SKM-1 treated with dmso at 0.1 percent for 144 hours (cell line): Measurements from ENCODE around the gene DBN1.

Experiments used
- DNase-seq: peaks from one replicate; lab custom pipeline; 2025; ENCODE audit not compliant: unreplicated experiment; lab: John Stamatoyannopoulos, UW

Gene DBN1

GRCh38 chr5:177457852-177458681 is 15.4 kb downstream of the DBN1 start:
- DNase-seq: no peak

- peak; percentile 96 for DNase-seq
Observed at GRCh38 chr5:177456976-177457851, 16.2 kb downstream of the DBN1 start.

GRCh38 chr5:177456591-177456964 is 16.9 kb downstream of the DBN1 start:
- DNase-seq: no peak

GRCh38 chr5:177455661-177456590 is 17.5 kb downstream of the DBN1 start:
- peak; percentile 71 for DNase-seq

GRCh38 chr5:177455036-177455660 is 18.3 kb downstream of the DBN1 start:
- DNase-seq: peak; percentile 63

GRCh38 chr5:177454397-177455035 is 18.9 kb downstream of the DBN1 start:
- DNase-seq: peak; percentile 87

- DNase-seq: no peak
Observed at GRCh38 chr5:177453852-177454396, 19.5 kb downstream of the DBN1 start.

- no peak for DNase-seq
Observed at GRCh38 chr5:177452688-177453638, 20.5 kb downstream of the DBN1 start.

GRCh38 chr5:177450667-177451424 is 22.6 kb downstream of the DBN1 start:
- DNase-seq: no peak

GRCh38 chr5:177449140-177450061 is 24.0 kb downstream of the DBN1 start:
- no peak for DNase-seq

GRCh38 chr5:177448244-177448950 is 25.0 kb downstream of the DBN1 start:
- DNase-seq: no peak

- DNase-seq: peak; percentile 14
Observed at GRCh38 chr5:177447611-177448243, 25.7 kb downstream of the DBN1 start.

- peak; percentile 44 for DNase-seq
Observed at GRCh38 chr5:177447066-177447610, 26.3 kb downstream of the DBN1 start.

GRCh38 chr5:177446200-177447065 is 27.0 kb downstream of the DBN1 start, which contains the start of gene PRR7:
Gene PRR7, plus strand, starts transcription at chr5:177446814. Its CDS starts 8,254 bp downstream, at chr5:177455068.
- peak; percentile 75 for DNase-seq

- no peak for DNase-seq
Observed at GRCh38 chr5:177445917-177446199, 27.6 kb downstream of the DBN1 start.
